Upper lobe of left lung (tissue), 6 donors: Measurements from ENCODE around the gene PGM1. TPM values are rescaled to one million over a fixed set of nuclear protein-coding genes. Genes with fewer than 3 reads are reported as not detected.

ENCODE experiments used
- ATAC-seq, 2 donors: fragments of 200-7000 bp; cut with Tn5 transposase; one replicate each; pipeline ENCODE4 v1.9.1; 2022; ENCODE audit warnings: mild to moderate bottlenecking in 2 of 2, moderate library complexity in 2 of 2; ENCODE audit not compliant: low FRiP score in 2 of 2
- DNase-seq, 2 donors: peaks; one replicate each; pipeline ENCODE4 v3.0.0-alpha.2; 2019 to 2020
- H3K27ac ChIP-seq, 4 donors: fragments of 200-600 bp; sonication (generic); one replicate each; pipeline ENCODE4 v1.5.1; 2016 to 2019
- H3K27me3 ChIP-seq, 4 donors: fragments of 200-600 bp; sonication (generic); one replicate each; pipeline ENCODE4 v1.5.1; 2017 to 2019
- H3K36me3 ChIP-seq, 4 donors: fragments of 200-600 bp; sonication (generic); one replicate each; pipeline ENCODE4 v1.5.1; 2016 to 2019
- H3K4me1 ChIP-seq, 4 donors: fragments of 200-600 bp; sonication (generic); one replicate each; pipeline ENCODE4 v1.5.1; 2018 to 2019
- H3K4me3 ChIP-seq, 4 donors: fragments of 200-600 bp; sonication (generic); one replicate each; pipeline ENCODE4 v1.5.1; 2017 to 2019; ENCODE audit warnings: mild to moderate bottlenecking in 2 of 4, moderate library complexity in 1 of 4
- H3K9me3 ChIP-seq, 4 donors: fragments of 200-600 bp; sonication (generic); one replicate each; pipeline ENCODE4 v1.5.1; 2018 to 2019
- EP300 ChIP-seq, 4 donors: sonication (generic); formaldehyde crosslinking; IDR thresholded peaks; one replicate each; pipeline ENCODE4 v1.5.1; 2017; ENCODE audit warnings: antibody characterized with exemption in 4 of 4, control low read depth in 2 of 4
- POLR2A ChIP-seq, 4 donors: fragments of 450-650 bp; IDR thresholded peaks; one replicate each; pipeline ENCODE4 v1.5.1; 2016 to 2017; ENCODE audit warnings: antibody characterized with exemption in 4 of 4, mild to moderate bottlenecking in 2 of 4
- POLR2AphosphoS5 ChIP-seq, 2 donors: sonication (generic); formaldehyde crosslinking; IDR thresholded peaks; one replicate each; pipeline ENCODE4 v1.5.1; 2017; ENCODE audit warnings: antibody characterized with exemption in 2 of 2
- WGBS, 2 donors: methylation state at CpG; one replicate each; pipeline ENCODE4 v1.1.5; 2017 to 2018; 5-methylcytosine and 5-hydroxymethylcytosine counted together
- total RNA-seq, 6 donors: library from RNA; depleted of rRNA in 4 of 6; stranded (reverse); fragments of >200 nt in 4 of 6; gene quantifications; one replicate each; pipeline versions ENCODE4 v1.1.0 to v1.2.1, GENCODE V29; 2016 to 2021
- TF ChIP-seq, protein P1 (sequence below), 6 experiments: fragments of 450-650 bp in 4 of 6; fragments of 200-600 bp in 2 of 6; sonication (generic) in 2 of 6; IDR thresholded peaks; one replicate each; pipeline ENCODE4 v1.5.1; 2016 to 2019; ENCODE audit warnings: antibody characterized with exemption in 6 of 6
- donor health status: DM: no; HTN: no; CAD: no; lungs with moderate emphysema.
- donor health status: DM: no; HTN: yes; CAD: no; lungs with severe emphysema.

The PGM1 gene
- total RNA-seq, 6 donors from 2014 or later, result 25.1 to 101 (median 61.3) TPM

- no peak for ATAC-seq
- Histone ChIP-seq H3K9me3 (no peaks in the 10 kb centered on the region), H3K27ac (no peak overlapping the region), H3K27me3 (no peaks in the 10 kb centered on the region), H3K4me1 (no peaks in the 10 kb centered on the region), H3K36me3 (peaks cover 0 to 39% (median 7%) of the 10 kb centered on the region in 4 donors), H3K4me3 (no peak overlapping the region)
- no peak for DNase-seq
- WGBS, 2 donors, result 100% methylated on average over 1 of the region's 1 CpG
- TF ChIP-seq, protein P1, sequence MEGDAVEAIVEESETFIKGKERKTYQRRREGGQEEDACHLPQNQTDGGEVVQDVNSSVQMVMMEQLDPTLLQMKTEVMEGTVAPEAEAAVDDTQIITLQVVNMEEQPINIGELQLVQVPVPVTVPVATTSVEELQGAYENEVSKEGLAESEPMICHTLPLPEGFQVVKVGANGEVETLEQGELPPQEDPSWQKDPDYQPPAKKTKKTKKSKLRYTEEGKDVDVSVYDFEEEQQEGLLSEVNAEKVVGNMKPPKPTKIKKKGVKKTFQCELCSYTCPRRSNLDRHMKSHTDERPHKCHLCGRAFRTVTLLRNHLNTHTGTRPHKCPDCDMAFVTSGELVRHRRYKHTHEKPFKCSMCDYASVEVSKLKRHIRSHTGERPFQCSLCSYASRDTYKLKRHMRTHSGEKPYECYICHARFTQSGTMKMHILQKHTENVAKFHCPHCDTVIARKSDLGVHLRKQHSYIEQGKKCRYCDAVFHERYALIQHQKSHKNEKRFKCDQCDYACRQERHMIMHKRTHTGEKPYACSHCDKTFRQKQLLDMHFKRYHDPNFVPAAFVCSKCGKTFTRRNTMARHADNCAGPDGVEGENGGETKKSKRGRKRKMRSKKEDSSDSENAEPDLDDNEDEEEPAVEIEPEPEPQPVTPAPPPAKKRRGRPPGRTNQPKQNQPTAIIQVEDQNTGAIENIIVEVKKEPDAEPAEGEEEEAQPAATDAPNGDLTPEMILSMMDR (IDR thresholded peaks at IDR 0.05), result no peak
- TF ChIP-seq POLR2AphosphoS5 (IDR thresholded peaks at IDR 0.05), result no peak
- TF ChIP-seq POLR2A (IDR thresholded peaks at IDR 0.05), result no peak
- TF ChIP-seq EP300 (IDR thresholded peaks at IDR 0.05), result no peak
Observed at GRCh38 chr1:63648689-63649088, 55.5 kb downstream of the PGM1 start.

GRCh38 chr1:63651161-63651701, 58.0 kb downstream of the PGM1 start:
- ATAC-seq (peak in 1 of 2 donors; percentile 45), DNase-seq (no peak)
- Histone ChIP-seq H3K36me3 (peaks cover 0 to 57% (median 13%) of the 10 kb centered on the region in 4 donors), H3K27me3 (no peaks in the 10 kb centered on the region), H3K27ac (no peak overlapping the region), H3K4me3 (no peak overlapping the region), H3K4me1 (no peaks in the 10 kb centered on the region), H3K9me3 (no peaks in the 10 kb centered on the region)
- TF ChIP-seq EP300 (IDR thresholded peaks at IDR 0.05) (no peak), POLR2AphosphoS5 (IDR thresholded peaks at IDR 0.05) (no peak), POLR2A (IDR thresholded peaks at IDR 0.05) (no peak)
- TF ChIP-seq, protein P1 (IDR thresholded peaks at IDR 0.05), result no peak
- WGBS, 2 donors, result 84 to 85% methylated on average over 6 of the region's 6 CpGs

DNA sequence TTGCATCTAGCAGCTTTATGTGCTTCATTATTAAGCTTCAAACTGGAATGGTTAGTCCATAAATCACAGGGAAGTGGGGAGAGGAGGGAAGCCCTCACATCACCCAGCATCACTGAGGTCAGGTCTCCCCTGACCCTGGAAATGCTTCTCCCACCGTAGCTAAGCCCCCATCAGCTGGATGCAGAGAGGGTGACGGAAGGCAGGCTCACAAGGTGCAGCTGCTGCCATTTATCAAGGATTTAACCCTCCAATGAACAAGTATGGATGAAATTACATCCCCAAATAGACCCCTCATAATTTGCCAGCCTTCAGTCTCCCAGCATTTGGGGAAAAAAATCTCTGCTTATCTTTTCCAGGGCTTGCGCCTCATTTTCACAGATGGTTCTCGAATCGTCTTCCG, 60.8 kb downstream of the PGM1 start:
- no peaks in the 10 kb centered on the region for H3K9me3 ChIP-seq
- ATAC-seq, result no peak
- WGBS, 2 donors, result 93 to 94% methylated on average over 6 of the region's 6 CpGs
- no peak overlapping the region for H3K27ac ChIP-seq
- TF ChIP-seq POLR2A (IDR thresholded peaks at IDR 0.05) (no peak), EP300 (IDR thresholded peaks at IDR 0.05) (no peak), POLR2AphosphoS5 (IDR thresholded peaks at IDR 0.05) (no peak)
- TF ChIP-seq, protein P1 (IDR thresholded peaks at IDR 0.05), result no peak
- peaks cover 0 to 49% (median 13%) of the 10 kb centered on the region in 4 donors for H3K36me3 ChIP-seq
- H3K27me3 ChIP-seq, result no peaks in the 10 kb centered on the region
- H3K4me1 ChIP-seq, result no peaks in the 10 kb centered on the region
- no peak overlapping the region for H3K4me3 ChIP-seq
- no peak for DNase-seq

- H3K4me3 ChIP-seq, result no peak overlapping the region
- no peaks in the 10 kb centered on the region for H3K9me3 ChIP-seq
- no peaks in the 10 kb centered on the region for H3K4me1 ChIP-seq
- H3K27ac ChIP-seq, result no peak overlapping the region
- DNase-seq, result no peak
- WGBS, 2 donors, result 92 to 96% methylated on average over 7 of the region's 7 CpGs
- H3K36me3 ChIP-seq, result peaks cover 0 to 16% (median 3%) of the 10 kb centered on the region in 4 donors
- H3K27me3 ChIP-seq, result no peaks in the 10 kb centered on the region
- no peak for ATAC-seq
- TF ChIP-seq POLR2A (IDR thresholded peaks at IDR 0.05), result no peak
- TF ChIP-seq, protein P1 (IDR thresholded peaks at IDR 0.05), result no peak
- TF ChIP-seq POLR2AphosphoS5 (IDR thresholded peaks at IDR 0.05), result no peak
- no peak for TF ChIP-seq EP300 (IDR thresholded peaks at IDR 0.05)
Observed at GRCh38 chr1:63659448-63659847, 66.2 kb downstream of the PGM1 start.
